ENCODE results near the gene LRP5.
A peak's percentile ranks its signal among the peaks of the same experiment; 100 is the strongest.
"Not testable (repeated sequence)": the region's sequence is repeated elsewhere in the genome, so short reads cannot be mapped to it uniquely, and the experiment has no call there.

Gene LRP5

GRCh38 chr11:68446046-68446725 lies 133.8 kb downstream of the LRP5 start:
- DNase-seq, result no peak

- DNase-seq, result no peak
These were observed 134.8 kb downstream of the LRP5 start for GRCh38 chr11:68447015-68447801.

- DNase-seq, result not testable (repeated sequence)
These were observed 135.5 kb downstream of the LRP5 start for GRCh38 chr11:68447914-68448313.

- DNase-seq, result no peak
These were observed 136.2 kb downstream of the LRP5 start for GRCh38 chr11:68448604-68449011.

- no peak for DNase-seq
These were observed 137.6 kb downstream of the LRP5 start for GRCh38 chr11:68449951-68450350.

- no peak for DNase-seq
These were observed 138.3 kb downstream of the LRP5 start for GRCh38 chr11:68450711-68451110.

- no peak for DNase-seq
These were observed 142.4 kb downstream of the LRP5 start for GRCh38 chr11:68454767-68455166.

- no peak for DNase-seq
These were observed 143.1 kb downstream of the LRP5 start for GRCh38 chr11:68455485-68455884.

- no peak for DNase-seq
These were observed 145.0 kb downstream of the LRP5 start for GRCh38 chr11:68457216-68457897.

GRCh38 chr11:68457898-68458249 lies 145.5 kb downstream of the LRP5 start:
- DNase-seq, result no peak

- DNase-seq, result not testable (repeated sequence)
These were observed 145.9 kb downstream of the LRP5 start for GRCh38 chr11:68458340-68458739.

GRCh38 chr11:68459886-68460740 lies 147.7 kb downstream of the LRP5 start:
- DNase-seq, result peak; percentile 97

GRCh38 chr11:68460741-68461574 lies 148.6 kb downstream of the LRP5 start, which contains the start of gene PPP6R3:
TSS of gene PPP6R3 (plus strand) at chr11:68460752. CDS start at chr11:68537665, 76,913 bp downstream.
- no peak for DNase-seq

GRCh38 chr11:68461575-68461917 lies 149.2 kb downstream of the LRP5 start:
- DNase-seq, result no peak

- no peak for DNase-seq
These were observed 151.3 kb downstream of the LRP5 start for GRCh38 chr11:68463714-68464113.

- DNase-seq, result no peak
These were observed 154.9 kb downstream of the LRP5 start for GRCh38 chr11:68467201-68467834.

- DNase-seq, result no peak
These were observed 155.9 kb downstream of the LRP5 start for GRCh38 chr11:68468217-68468828.

GRCh38 chr11:68469122-68469521 lies 156.7 kb downstream of the LRP5 start:
- no peak for DNase-seq

GRCh38 chr11:68469642-68470041 lies 157.3 kb downstream of the LRP5 start:
- DNase-seq, result no peak

- DNase-seq, result no peak
These were observed 158.0 kb downstream of the LRP5 start for GRCh38 chr11:68470304-68470811.

All from DMS 273 treated with DMSO at 0.1 percent for 48 hours (cell line).